Right lobe of liver (tissue), 4 donors: Measurements from ENCODE around the gene FARS2.

Source experiments
- POLR2A ChIP-seq: fragments of 450-650 bp; IDR thresholded peaks from one replicate; pipeline ENCODE4 v1.6.1; 2017; ENCODE audit warnings: antibody characterized with exemption, mild to moderate bottlenecking
- TF ChIP-seq, protein P1 (sequence below), 4 donors: fragments of 200-600 bp in 3 of 4; fragments of 450-650 bp in 1 of 4; IDR thresholded peaks; one replicate each; pipeline versions ENCODE4 v1.5.1 to v1.8.0; 2016 to 2022; ENCODE audit warnings: antibody characterized with exemption in 4 of 4, mild to moderate bottlenecking in 2 of 4
- donor health status: DM: no; HTN: no; CAD: no.
- donor health status: DM: no; HTN: no; CAD: no.
- donor health status: DM: no; HTN: yes; CAD: no.

DNA sequence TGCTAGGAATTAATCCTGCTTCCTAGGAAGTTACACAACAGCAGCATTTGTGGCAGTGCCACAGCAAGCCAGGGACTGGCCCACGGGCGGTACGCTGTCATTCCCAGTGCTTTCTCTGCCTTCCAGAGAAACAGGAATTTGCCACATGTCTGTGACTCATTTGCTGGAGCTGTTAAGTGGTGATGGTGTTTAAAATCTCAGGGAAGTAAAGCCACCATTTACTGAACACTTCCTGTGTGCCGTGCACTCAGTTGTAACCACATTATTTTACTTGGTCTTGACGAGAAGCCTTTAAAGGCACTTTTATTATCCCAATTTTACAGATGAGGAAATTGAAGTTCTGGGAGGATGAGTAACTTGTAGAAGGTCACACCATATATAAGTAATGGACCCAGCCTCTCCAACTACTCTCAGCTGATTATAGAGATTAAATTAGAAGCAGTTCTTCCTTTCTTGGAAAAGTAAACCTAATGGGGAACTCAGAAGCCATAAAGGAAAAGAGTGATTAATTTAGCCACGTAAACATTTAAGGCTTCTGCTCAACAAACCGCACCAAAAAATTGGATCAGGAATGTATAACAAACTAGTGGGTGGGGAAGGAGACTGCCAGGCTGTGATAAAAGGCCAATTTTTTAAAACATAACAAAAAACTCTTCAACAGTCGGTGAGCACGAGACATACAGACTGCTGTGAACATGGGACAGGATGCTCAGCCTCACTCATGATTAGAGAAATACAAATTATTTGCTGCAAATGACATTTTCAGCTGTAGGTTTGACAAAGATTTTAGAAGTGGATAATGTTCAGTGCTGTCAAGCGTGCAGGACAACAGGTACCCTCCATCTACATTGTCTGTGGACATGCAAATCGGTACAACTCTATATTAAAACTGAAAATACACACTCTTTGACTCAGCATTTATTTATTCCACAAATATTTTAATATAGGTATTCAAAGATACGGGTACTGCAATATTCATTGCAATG lies 434.2 kb downstream of the FARS2 start:
- TF ChIP-seq, protein P1, sequence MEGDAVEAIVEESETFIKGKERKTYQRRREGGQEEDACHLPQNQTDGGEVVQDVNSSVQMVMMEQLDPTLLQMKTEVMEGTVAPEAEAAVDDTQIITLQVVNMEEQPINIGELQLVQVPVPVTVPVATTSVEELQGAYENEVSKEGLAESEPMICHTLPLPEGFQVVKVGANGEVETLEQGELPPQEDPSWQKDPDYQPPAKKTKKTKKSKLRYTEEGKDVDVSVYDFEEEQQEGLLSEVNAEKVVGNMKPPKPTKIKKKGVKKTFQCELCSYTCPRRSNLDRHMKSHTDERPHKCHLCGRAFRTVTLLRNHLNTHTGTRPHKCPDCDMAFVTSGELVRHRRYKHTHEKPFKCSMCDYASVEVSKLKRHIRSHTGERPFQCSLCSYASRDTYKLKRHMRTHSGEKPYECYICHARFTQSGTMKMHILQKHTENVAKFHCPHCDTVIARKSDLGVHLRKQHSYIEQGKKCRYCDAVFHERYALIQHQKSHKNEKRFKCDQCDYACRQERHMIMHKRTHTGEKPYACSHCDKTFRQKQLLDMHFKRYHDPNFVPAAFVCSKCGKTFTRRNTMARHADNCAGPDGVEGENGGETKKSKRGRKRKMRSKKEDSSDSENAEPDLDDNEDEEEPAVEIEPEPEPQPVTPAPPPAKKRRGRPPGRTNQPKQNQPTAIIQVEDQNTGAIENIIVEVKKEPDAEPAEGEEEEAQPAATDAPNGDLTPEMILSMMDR (IDR thresholded peaks at IDR 0.05) = no peak
- no peak for TF ChIP-seq POLR2A
